Fibroblast of the aortic adventitia (primary cell): ENCODE results near the gene ANXA11. TPM values are rescaled to one million over a fixed set of nuclear protein-coding genes. Genes with fewer than 3 reads are reported as not detected.
A peak's percentile ranks its signal among the peaks of the same experiment; 100 is the strongest.

Experiments
- DNase-seq: peaks from one replicate; pipeline ENCODE4 v3.0.0-alpha.2; 2010; ENCODE audit warnings: low read depth
- H3K4me3 ChIP-seq: 2 replicates; pipeline ENCODE4 v1.5.1; 2011; ENCODE audit warnings: low read depth, mild to moderate bottlenecking, control low read depth, low read length, moderate library complexity
- total RNA-seq: library from RNA; depleted of rRNA; stranded (reverse); fragments of >200 nt; gene quantifications from 2 replicates; pipeline ENCODE4 v1.2.3, GENCODE V29; 2012; ENCODE audit warnings: low replicate concordance
- TF ChIP-seq, protein P1 (sequence below): IDR thresholded peaks from 2 replicates; pipeline ENCODE4 v1.5.1; 2011; ENCODE audit warnings: mild to moderate bottlenecking, low read length, control low read depth, inconsistent platforms; ENCODE audit not compliant: insufficient read depth

Gene ANXA11
- total RNA-seq, 1 donor, result 153 TPM

- no peak for DNase-seq
- TF ChIP-seq, protein P1, sequence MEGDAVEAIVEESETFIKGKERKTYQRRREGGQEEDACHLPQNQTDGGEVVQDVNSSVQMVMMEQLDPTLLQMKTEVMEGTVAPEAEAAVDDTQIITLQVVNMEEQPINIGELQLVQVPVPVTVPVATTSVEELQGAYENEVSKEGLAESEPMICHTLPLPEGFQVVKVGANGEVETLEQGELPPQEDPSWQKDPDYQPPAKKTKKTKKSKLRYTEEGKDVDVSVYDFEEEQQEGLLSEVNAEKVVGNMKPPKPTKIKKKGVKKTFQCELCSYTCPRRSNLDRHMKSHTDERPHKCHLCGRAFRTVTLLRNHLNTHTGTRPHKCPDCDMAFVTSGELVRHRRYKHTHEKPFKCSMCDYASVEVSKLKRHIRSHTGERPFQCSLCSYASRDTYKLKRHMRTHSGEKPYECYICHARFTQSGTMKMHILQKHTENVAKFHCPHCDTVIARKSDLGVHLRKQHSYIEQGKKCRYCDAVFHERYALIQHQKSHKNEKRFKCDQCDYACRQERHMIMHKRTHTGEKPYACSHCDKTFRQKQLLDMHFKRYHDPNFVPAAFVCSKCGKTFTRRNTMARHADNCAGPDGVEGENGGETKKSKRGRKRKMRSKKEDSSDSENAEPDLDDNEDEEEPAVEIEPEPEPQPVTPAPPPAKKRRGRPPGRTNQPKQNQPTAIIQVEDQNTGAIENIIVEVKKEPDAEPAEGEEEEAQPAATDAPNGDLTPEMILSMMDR, result no peak
- H3K4me3 ChIP-seq, result no peak overlapping the region
These were observed 5.1 kb downstream of the ANXA11 start for GRCh38 chr10:80200259-80200658.

GRCh38 chr10:80199828-80200227, 5.5 kb downstream of the ANXA11 start:
- H3K4me3 ChIP-seq, result peak overlapping the region; percentile 37
- peak; percentile 97 for DNase-seq
- TF ChIP-seq, protein P1, result peak; percentile 61

DNA sequence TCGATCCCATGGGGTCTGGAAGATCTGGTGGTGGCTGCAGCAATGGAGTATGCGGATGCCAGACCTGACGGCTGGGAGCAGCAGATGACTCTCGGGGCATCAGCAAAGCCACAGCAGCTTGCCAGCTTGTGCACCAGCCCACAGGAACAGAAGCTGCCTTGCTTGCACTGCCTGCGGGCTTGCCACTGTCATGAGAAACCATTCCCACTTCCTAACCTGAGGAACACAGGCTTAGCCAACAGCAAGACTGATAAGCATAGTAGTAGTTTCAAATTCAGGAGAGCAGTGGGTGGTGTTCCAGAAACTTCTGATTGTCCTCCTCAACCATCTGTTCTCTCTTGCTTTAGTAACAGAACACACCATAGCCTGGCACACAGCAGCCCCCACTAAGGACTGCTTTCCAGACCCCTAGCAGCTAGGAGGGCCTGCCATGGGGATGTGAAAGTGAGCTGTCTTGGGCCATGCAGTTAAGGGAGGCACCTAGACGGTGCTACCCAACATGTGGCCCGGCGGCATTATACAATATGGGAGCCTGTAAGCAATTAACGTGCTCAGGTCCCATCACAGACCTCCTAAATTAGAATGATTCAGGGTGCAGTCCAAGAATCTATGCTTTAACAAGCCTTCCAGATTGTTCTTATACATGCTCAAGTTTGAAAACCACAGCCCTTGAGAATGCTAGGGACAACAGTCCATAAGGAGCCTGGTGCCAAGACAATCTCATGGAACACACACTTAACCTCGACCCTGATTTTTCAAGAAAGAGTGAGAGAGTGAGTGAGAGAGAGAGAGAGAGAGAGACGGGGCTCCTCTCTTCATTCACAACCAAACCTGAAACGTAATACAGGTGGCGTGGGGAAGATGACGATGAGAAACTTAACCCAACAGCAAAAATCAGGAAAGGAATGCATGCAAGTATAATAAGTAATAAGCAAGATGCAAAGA, 7.1 kb downstream of the ANXA11 start:
- no peak overlapping the region for H3K4me3 ChIP-seq
- no peak for DNase-seq
- TF ChIP-seq, protein P1, result no peak

- TF ChIP-seq, protein P1, result no peak
- H3K4me3 ChIP-seq, result no peak overlapping the region
- DNase-seq, result no peak
These were observed 8.4 kb downstream of the ANXA11 start for GRCh38 chr10:80196950-80197315.

- DNase-seq, result peak; percentile 38
- no peak overlapping the region for H3K4me3 ChIP-seq
- TF ChIP-seq, protein P1, result no peak
These were observed 8.9 kb downstream of the ANXA11 start for GRCh38 chr10:80196270-80196949.

DNA sequence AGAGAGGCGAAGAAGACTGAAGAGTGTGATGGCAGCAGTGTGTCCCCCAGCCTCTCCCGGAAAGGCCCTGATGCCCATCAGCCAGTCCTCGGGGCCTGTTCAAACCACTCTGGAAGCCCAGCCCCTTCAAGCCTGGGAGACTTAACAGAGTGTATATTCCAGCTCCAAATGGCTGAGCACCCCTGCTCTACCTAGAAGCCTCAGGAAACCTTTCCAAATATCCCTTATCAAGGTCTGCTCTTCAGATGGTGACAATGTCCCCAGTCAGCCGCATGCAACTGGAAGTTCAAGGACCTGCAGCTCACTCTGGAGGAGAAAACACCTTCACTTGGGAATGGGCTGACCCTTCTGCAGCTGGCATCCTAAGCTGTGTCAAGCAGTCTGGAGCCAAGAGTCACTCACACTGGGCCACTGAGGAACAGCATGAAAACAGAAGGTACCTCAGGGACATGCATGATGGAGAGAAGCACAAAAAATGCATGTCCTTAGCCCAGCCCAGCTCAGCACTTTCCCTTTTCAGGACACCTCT, 10.2 kb downstream of the ANXA11 start:
- no peak for DNase-seq
- TF ChIP-seq, protein P1, result no peak

More for the DNA sequence above, 10.2 kb downstream of the ANXA11 start:
- H3K4me3 ChIP-seq, result no peak overlapping the region
